GM10248 (cell line): ENCODE measurements around the gene KLHDC4.

Experiments used
- CTCF ChIA-PET: fragments of 300-600 bp; sonication (Branson Sonifier 250); formaldehyde crosslinking; extraction: SDS; loops from one replicate; lab custom pipeline; 2021; ENCODE audit warnings: antibody characterized with exemption; lab: Yijun Ruan, JAX
- POLR2A ChIA-PET: fragments of 350-650 bp; sonication (Branson Sonifier 250); formaldehyde crosslinking; extraction: SDS; loops from one replicate; lab custom pipeline; 2020; ENCODE audit warnings: antibody characterized with exemption; lab: Yijun Ruan, JAX
- DNase-seq: peaks from one replicate; pipeline ENCODE4 v3.0.0; 2012; ENCODE audit errors: extremely low spot score
- TF ChIP-seq, protein P1 (sequence below): IDR thresholded peaks from 2 replicates; pipeline ENCODE4 v1.5.1; 2012; ENCODE audit warnings: mild to moderate bottlenecking, low read depth; ENCODE audit errors: extremely low read depth, missing control alignments, control extremely low read depth

The KLHDC4 gene

DNA sequence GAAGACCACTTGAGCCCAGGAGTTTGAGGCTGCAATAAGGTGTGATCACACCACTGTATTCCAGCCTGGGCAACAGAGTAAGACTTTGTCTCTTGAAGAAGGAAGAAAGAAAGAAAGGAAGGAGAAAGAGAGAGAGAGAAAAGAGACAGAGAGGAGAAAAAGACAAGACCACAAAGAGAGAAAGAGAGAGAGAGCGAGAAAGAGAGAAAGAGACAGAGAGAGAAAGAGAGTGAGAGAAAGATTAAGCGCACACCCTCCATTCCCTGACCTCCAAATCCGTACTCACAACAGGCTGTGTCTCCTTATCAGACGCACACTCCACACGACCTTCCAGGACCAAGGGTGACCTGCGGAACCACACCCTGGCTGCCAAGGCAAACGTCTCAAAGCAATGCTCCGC is 19.6 kb downstream of the KLHDC4 start:
- ChIA-PET POLR2A (no interaction called here), CTCF (no interaction called here)
- DNase-seq: no peak
- TF ChIP-seq, protein P1, sequence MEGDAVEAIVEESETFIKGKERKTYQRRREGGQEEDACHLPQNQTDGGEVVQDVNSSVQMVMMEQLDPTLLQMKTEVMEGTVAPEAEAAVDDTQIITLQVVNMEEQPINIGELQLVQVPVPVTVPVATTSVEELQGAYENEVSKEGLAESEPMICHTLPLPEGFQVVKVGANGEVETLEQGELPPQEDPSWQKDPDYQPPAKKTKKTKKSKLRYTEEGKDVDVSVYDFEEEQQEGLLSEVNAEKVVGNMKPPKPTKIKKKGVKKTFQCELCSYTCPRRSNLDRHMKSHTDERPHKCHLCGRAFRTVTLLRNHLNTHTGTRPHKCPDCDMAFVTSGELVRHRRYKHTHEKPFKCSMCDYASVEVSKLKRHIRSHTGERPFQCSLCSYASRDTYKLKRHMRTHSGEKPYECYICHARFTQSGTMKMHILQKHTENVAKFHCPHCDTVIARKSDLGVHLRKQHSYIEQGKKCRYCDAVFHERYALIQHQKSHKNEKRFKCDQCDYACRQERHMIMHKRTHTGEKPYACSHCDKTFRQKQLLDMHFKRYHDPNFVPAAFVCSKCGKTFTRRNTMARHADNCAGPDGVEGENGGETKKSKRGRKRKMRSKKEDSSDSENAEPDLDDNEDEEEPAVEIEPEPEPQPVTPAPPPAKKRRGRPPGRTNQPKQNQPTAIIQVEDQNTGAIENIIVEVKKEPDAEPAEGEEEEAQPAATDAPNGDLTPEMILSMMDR: no peak

DNA sequence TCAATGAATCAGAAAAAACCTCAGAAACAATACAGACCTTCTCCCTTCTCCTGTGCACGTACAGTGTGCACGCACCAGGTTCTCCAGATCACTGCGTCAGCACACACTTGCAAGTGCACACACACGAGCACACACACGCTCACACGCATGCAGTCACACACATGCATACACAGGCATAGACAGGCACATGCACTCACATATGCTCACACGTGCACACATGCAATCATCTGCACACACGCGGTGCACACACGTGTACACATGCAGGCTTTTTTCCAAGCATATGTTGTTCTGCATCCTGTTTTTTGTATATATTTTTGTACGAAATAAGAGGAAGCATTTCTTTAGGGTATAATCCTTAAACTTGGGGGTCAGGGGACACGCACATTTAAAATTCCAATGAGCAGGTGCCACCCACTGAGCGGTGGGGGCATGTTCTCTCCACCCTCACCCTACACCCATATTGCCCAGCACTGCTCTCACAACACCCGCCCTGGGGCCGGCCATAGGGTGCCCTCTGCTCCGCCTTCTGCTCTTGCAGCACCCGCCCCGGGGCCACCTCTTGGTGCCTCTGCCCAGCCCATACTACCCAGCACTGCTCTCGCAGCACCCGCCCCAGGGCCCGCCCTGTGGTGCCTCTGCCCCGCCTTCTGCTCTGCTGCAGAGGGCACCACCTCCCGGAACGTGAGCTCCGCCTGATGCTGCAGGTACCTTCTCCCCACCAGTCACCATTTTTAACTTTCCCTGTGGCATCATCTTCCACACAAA is 20.9 kb downstream of the KLHDC4 start:
- TF ChIP-seq, protein P1: no peak
- ChIA-PET POLR2A (no interaction called here), CTCF (interaction anchor here (0.7 to 1.5 kb wide), 2 partner anchors 24 to 34 kb away, joined by 4 to 9 read pairs; no protein-coding TSS in a partner anchor)
- DNase-seq: no peak

DNA sequence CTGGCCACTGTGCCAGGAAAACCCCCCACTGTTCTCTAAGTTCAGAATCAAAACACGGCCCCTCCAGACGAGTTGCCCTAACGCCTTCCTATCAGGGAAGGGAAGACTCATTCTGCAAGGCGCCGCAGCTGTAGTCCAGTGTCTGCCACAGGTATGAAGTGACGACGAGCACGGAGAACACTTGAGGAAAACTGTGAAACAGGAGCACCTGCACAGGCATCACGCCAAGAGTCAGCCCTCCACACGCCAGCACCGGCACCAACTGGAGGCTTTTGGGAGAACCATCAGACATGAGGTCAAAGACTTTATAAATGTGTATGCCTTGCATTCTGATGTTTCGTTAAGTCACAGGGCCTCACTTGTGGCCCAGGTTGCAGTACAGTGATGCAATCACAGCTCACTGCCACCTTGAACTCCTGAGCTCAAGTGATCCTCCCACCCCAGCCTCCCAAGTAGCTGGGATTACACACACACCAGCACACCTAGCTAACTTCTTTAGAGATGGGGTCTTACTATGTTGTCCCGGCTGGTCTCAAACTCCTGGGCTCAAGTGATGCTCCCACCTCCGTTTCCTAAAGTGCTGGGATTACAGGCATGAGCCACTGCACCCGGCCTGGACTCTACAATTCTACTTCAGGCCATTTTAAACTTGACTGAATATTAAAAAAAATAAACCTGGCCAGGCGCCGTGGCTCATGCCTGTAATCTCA is 22.9 kb downstream of the KLHDC4 start:
- no peak for DNase-seq
- POLR2A ChIA-PET: interaction anchor here (0.6 kb wide), 1 partner anchor 775 kb away, joined by 3 read pairs; no protein-coding TSS in a partner anchor
- TF ChIP-seq, protein P1: no peak
- CTCF ChIA-PET: interaction anchor here (1.4 kb wide), 1 partner anchor 107 kb away, joined by 3 read pairs; no protein-coding TSS in a partner anchor

DNA sequence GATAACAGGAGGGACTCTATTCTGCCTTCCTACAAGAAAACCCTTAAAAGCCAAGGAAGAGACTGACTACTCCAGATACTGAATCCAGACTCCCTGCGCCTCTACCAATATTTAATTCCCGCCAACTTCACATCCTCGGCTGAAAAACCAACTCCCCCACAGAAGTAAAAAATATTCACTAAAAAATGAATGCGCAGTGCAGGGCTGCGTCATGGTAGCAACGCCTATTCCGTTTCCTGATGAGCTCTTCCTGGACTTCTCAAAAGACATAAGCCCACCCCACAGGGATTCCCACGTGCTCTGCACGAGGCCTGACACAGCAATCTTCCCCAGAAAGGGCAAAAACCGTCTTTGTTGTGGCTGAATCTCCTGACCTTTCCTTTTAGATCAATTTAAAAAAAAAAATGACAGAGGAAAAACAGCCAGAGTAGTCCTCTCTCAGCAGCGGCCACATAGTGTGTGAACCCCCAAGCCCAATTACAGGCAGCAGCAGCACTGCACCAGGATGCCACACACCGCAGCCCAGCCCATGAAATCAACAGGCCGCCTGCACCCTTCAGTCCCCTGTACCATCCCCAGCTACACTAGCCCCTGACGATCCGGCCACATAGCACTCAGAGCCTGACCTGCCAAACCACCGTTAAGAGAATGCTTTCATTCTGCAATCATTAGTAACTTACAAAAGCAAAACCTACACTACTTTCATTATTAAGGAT is 23.9 kb downstream of the KLHDC4 start:
- TF ChIP-seq, protein P1: no peak
- CTCF ChIA-PET: interaction anchor here (1.4 kb wide), 1 partner anchor 106 kb away, joined by 3 read pairs; no protein-coding TSS in a partner anchor
- POLR2A ChIA-PET: no interaction called here
- DNase-seq: no peak

DNA sequence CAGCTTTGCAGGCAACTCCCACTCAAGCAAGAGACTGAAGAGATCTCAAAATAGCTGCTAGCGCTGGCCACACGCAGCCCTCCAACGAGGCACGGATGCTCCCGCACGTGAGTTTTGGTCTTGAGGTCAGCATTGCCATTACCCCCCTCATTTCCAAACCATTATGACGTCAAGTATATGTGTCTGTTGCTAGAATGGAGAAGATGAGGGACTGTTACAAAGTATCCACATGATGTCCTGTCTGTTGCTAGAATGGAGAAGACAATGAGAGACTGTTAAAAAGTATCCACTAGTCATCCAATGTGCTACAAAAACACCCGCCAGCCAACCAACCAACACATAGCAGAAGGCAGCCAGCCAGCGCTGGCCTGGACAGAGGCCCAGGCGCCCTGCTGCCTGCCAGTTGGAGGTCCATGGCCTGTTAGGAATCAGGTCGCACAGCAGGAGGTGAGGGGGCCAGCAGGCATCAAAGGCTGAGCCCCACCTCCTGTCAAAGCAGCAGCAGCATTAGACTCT is 24.8 kb downstream of the KLHDC4 start:
- CTCF ChIA-PET: no interaction called here
- POLR2A ChIA-PET: no interaction called here
- DNase-seq: no peak
- TF ChIP-seq, protein P1: no peak

DNA sequence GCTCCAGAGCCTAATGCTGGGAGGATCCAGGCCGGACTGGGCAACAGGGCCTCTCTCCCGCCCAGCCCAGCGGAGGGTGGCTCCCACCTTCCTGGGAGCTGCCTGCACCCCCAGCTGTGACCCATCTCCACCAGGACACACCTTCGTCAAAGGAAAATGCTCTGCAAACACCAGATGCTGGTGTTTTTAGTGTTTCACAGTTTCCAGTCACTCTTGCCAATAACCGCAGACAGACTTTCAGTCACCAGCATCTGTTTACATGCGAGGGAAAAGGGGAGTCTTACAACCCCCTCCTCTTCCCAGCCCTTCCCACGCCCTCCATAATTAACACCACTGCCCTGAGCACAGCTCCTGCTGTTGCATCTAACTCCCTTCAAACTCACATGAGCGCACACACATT is 25.3 kb downstream of the KLHDC4 start:
- ChIA-PET CTCF (no interaction called here), POLR2A (no interaction called here)
- TF ChIP-seq, protein P1: no peak
- DNase-seq: no peak
